Stimulated activated CD4-positive, alpha-beta T cell treated with anti-CD3 and anti-CD28 coated beads, Interleukin-1b, Interleukin-23, amount 100 ng/mL, for 1 hour (primary cell): ENCODE results near the gene GALNTL6.

Experiments
- DNase-seq, 2 donors: peaks; one replicate each; pipeline ENCODE4 v3.0.0-alpha.2; 2020; ENCODE audit warnings: low read depth in 2 of 2

The GALNTL6 gene

DNA sequence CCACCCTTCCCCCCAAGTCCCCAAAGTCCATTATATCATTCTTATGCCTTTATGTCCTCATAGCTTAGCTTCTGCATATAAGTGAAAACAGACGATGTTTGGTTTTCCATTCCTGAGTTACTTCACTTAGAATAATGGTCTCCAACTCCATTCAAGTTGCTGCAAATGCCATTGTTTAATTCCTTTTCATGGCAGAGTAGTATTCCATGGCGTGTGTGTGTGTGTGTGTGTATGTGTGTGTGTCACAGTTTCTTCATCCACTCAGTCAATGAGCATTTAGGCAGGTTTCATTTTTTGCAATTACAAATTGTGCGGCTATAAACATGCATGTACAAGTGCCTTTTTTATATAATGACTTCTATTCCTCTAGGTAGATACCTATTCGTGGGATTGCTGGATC lies 1248.0 kb downstream of the GALNTL6 start:
- no peak for DNase-seq

DNA sequence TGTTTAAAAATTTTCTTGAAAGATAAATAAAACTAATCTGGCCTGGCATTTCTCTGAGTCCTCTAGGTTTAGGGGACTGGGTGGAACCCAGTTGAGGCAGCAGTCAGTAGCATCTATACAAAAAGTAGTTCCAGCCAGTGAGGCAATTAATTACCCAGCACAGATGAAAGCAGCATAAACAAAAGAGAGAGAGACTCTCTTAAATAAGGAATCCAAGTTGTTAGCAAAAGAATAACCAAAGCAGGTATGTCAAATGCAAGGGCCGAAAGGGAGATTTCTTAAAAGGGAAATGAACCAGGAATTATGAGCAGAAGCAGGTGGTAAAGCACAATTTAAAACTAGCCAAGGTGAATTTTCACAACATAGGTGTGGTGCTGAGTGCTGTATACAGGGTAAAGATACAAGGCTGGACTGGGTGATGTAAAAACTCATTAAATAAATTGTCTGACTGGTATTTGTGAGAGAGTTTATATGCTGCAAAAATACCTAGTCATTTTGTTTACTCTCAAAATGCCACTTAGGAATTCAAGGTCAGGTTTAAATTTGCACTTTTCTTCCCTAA lies 1260.8 kb downstream of the GALNTL6 start:
- no peak for DNase-seq

DNA sequence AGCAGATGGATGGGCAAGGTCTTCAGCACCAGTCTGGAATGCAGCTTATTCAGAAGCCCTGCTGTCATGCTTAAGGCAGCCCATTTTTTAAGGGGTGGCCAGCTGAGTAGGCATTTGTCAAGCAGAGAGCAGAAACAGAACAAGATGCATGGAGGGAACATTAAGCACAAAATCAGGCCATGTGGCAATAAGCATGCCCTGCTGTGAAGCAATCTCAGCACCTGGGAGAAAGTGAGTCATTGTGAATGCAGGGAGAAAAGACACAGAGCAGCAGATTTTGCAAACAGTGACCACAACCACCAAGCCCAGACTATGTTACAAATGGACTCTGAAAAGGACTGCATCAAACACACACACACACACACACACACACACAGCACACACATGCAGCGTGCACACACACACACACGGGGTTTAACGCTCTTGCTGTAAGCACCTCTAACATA lies 1261.3 kb downstream of the GALNTL6 start:
- no peak for DNase-seq

DNA sequence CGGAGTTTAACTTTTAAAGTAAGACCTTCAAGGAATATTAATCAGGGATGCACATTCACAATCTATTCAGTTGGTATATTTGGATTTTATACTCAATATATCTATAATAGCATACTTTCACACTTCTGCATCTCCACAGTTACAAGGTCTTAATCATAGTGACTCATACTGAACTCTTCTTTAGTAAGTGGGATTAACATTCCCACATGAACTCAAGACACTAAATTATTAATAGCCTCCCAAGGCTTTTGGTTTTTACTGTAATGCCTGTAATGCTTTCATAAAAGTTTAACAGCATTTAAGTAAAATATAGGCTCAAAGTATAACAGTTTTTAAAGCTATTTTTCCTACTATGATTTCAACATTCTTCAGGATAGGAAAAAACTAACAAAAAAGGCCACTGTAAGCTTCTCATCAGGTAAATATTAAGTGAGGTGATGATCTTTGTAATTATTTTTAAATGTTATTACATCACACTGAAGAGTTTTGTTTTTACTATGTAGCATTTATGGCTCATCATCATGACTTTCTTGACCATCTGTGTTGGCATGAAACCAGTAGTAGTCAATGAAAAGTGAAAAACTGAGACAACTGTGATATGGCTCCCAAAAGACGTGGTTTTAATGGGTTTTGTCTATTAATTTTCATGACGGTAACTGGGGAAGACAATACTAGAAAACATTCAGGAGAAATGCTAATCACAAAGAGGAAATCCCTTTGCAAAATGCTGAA lies 1263.9 kb downstream of the GALNTL6 start:
- no peak for DNase-seq

DNA sequence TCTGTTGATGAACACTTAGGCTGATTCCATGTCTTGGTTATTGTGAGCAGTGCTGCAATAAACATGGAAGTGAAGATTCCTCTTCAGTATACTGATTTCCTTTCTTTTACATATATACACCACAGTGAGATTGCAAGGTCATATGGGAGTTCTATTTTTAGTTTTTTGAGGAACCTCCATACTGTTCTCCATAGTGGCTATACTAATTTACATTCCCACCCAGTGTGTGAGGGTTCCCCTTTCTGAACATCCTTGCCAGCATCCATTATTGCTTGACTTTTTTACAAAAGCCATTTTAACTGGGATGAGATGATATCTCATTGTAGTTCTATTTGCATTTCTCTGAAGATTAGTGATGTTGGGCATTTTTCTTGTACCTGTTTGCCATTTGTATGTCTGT lies 1274.9 kb downstream of the GALNTL6 start:
- DNase-seq: no peak
